Measurements from ENCODE around the gene ACER2.
A peak's percentile ranks its signal among the peaks of the same experiment; 100 is the strongest.

ACER2 gene

DNA sequence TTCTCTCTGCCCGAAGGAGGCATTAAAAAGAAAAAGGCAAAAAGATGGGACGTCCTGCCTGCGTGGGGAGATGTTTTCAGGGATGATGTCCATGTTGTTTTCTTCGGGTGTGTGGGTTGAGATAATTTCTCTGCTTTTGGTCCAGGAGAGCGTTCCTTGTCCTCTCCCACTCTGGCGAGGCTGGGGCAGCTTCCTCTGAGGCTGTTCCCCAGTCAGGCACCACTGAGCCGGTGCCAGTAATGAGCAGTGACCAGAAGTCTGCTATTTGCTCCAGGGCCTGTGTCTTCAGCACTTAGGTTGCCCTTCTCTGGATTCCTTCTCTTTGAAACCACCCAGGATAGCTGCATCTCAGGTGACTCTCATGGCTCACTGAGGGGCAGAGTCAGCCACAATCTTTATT lies 71.5 kb downstream of the ACER2 start:
- no peak overlapping the region for H3K4me3 ChIP-seq (replicated peaks in 1 of 2; ENCODE audit: low read depth in 2 of 2, low read length in 2 of 2)
- DNase-seq (ENCODE audit: low read depth in 2 of 2): no peak
- TF ChIP-seq, protein P1, sequence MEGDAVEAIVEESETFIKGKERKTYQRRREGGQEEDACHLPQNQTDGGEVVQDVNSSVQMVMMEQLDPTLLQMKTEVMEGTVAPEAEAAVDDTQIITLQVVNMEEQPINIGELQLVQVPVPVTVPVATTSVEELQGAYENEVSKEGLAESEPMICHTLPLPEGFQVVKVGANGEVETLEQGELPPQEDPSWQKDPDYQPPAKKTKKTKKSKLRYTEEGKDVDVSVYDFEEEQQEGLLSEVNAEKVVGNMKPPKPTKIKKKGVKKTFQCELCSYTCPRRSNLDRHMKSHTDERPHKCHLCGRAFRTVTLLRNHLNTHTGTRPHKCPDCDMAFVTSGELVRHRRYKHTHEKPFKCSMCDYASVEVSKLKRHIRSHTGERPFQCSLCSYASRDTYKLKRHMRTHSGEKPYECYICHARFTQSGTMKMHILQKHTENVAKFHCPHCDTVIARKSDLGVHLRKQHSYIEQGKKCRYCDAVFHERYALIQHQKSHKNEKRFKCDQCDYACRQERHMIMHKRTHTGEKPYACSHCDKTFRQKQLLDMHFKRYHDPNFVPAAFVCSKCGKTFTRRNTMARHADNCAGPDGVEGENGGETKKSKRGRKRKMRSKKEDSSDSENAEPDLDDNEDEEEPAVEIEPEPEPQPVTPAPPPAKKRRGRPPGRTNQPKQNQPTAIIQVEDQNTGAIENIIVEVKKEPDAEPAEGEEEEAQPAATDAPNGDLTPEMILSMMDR (IDR thresholded peaks at IDR 0.05; ENCODE audit: low read depth, low read length): no peak

DNA sequence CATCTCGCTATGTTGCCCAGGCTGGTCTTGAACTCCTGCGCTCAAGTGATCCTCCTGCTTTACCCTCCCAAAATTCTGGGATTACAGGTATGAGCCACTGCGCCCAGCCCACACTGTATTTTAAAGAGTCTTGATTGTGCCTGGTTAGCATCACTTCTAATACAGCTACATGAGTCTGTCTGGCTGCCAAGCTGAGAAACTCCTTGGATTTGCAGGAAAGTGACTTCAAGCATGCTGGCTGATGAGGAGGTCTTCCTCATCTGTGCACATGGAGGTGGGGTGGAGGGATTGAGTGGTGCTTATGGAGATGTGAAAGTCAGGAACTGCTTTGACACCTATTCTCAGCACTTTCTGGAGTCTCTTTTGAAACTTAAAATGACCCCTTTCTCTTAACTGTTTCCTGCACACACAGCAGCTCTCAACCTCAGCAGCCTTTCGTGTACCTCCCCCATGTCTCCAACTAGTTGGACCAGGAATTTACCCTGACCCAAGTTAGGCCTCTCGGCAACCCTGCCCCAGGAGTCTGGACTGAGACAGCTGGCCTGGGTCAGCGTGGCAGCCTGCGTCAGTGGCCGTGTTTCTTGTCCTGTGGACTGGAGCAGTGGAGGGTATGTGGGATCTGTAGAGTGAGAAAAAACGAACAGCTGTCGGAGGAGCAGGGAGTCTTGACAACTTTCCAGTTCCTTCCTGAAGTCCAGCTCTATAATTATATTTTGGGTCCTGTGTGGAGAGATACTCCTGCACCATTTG lies 72.5 kb downstream of the ACER2 start:
- peak in 1 of 2 donors; percentile 33 for DNase-seq (ENCODE audit: low read depth in 2 of 2)
- no peak overlapping the region for H3K4me3 ChIP-seq (replicated peaks in 1 of 2; ENCODE audit: low read depth in 2 of 2, low read length in 2 of 2)
- TF ChIP-seq, protein P1 (IDR thresholded peaks at IDR 0.05; ENCODE audit: low read depth, low read length): no peak

DNA sequence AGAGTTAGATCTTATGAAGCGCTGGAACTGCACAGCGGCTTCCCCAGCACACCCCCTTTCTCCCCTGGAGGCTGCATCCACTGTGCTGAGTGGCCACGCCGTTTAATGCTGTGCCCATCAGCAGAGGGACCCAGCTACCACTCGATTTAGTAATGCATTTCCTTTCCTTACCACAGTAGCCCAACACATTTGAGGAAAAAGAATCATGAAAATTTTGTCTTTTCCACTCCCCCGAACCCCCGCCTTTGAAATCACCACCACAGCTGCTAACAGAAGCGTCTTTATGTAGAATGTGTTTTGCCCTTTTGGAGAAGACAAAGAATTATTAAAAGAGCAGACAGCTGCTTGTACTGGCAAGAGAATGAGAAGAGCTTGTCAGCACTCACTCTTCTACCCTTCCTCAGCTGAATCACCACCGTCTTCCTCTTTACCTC lies 73.2 kb downstream of the ACER2 start:
- no peak overlapping the region for H3K4me3 ChIP-seq (replicated peaks in 1 of 2; ENCODE audit: low read depth in 2 of 2, low read length in 2 of 2)
- TF ChIP-seq, protein P1 (IDR thresholded peaks at IDR 0.05; ENCODE audit: low read depth, low read length): no peak
- DNase-seq (ENCODE audit: low read depth in 2 of 2): no peak

DNA sequence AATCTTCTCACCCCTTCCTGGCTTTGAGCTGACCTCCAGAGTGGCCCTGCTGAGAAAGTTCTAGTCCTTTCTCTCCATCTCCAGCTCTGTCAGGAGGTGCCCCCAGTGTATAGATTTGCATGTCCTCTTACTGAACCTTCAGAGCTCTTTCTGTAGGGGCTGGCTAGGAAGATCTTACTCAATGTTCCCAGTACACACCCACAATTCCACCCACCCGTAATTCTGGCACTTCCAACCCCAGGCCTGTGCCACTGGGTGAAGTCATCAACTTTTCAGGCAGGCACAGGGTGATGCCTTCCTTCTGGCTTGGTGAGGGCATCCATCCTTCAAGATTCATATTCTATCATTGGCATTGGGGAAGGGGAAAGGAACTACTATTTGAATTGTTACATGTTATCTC lies 75.9 kb downstream of the ACER2 start:
- TF ChIP-seq, protein P1 (IDR thresholded peaks at IDR 0.05; ENCODE audit: low read depth, low read length): no peak
- DNase-seq (ENCODE audit: low read depth in 2 of 2): no peak
- H3K4me3 ChIP-seq (replicated peaks in 1 of 2; ENCODE audit: low read depth in 2 of 2, low read length in 2 of 2): no peak overlapping the region

DNA sequence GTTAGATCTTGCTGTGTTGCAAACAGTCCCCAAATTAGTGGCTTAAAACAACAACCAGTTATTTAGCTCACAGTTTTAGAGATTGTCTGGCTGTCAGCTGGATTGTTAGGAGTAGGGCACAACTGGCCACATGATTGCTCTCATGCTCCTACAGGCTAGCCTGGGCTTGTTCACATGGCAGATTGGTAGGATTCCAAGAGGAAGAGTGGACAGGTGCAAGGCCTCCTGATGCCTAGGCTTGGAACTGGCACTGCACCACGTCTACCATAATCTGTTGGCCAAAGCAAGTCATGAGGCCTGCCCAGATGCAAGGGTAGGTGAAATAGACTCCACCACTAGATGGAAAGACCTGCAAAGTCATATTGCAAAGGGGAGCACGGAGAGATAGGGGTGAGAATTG lies 76.4 kb downstream of the ACER2 start:
- H3K4me3 ChIP-seq (replicated peaks in 1 of 2; ENCODE audit: low read depth in 2 of 2, low read length in 2 of 2): no peak overlapping the region
- no peak for DNase-seq (ENCODE audit: low read depth in 2 of 2)
- TF ChIP-seq, protein P1 (IDR thresholded peaks at IDR 0.05; ENCODE audit: low read depth, low read length): no peak

DNA sequence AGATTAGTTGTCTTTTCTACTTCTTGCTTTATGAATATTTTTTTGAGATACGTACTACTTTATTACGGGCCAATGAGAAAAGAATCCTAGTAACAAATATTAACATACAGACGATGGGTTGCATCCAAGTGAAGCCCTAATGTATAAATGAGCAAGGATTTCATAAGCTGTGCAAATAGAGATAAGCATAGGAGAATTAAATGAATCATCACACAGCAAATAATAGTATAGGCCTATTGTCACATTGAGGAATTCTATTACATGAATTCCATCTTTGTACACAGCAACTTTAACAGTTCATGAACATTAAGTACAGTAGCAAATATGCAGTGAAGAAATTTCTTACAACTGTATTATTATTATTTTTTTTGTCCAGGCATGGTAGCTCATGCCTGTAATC lies 78.0 kb downstream of the ACER2 start:
- no peak overlapping the region for H3K4me3 ChIP-seq (replicated peaks in 1 of 2; ENCODE audit: low read depth in 2 of 2, low read length in 2 of 2)
- TF ChIP-seq, protein P1 (IDR thresholded peaks at IDR 0.05; ENCODE audit: low read depth, low read length): no peak
- DNase-seq (ENCODE audit: low read depth in 2 of 2): no peak

DNA sequence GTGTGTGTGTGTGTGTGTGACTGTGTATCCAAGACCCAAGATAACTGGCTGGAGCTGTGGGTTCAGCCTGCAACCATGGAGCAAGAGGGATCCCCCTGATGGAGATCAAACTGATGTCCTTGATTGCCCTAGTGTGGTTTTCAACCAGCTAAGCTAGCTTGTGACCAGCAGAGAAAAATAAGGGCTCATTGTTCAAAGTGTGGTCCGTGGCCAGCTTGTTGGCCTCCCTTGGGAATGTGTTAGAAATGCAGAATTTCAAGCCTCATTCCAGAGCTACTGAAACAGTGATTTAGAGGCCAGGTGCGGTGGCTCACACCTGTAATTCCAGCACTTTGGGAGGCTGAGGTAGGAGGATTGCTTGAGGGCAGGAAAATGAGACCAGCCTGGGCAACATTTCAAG lies 79.9 kb downstream of the ACER2 start:
- H3K4me3 ChIP-seq (replicated peaks in 1 of 2; ENCODE audit: low read depth in 2 of 2, low read length in 2 of 2): no peak overlapping the region
- no peak for DNase-seq (ENCODE audit: low read depth in 2 of 2)
- TF ChIP-seq, protein P1 (IDR thresholded peaks at IDR 0.05; ENCODE audit: low read depth, low read length): no peak

All from cardiac fibroblast (primary cell).